D721Med (cell line): ENCODE measurements around the gene LGR5.

ENCODE experiments used
- DNase-seq: peaks from one replicate; pipeline ENCODE4 v3.0.0; 2011; ENCODE audit warnings: low spot score; ENCODE audit not compliant: insufficient read length
- FAIRE-seq: peaks from 2 replicates; lab custom pipeline; 2011; peaks lifted over from hg19 to GRCh38; lab: Jason Lieb, UNC
- TF ChIP-seq, protein P1 (sequence below): IDR thresholded peaks from 2 replicates; pipeline ENCODE4 v1.5.1; 2012; ENCODE audit warnings: mild to moderate bottlenecking, control low read depth; ENCODE audit not compliant: insufficient read depth; ENCODE audit errors: missing control alignments

The LGR5 gene

DNA sequence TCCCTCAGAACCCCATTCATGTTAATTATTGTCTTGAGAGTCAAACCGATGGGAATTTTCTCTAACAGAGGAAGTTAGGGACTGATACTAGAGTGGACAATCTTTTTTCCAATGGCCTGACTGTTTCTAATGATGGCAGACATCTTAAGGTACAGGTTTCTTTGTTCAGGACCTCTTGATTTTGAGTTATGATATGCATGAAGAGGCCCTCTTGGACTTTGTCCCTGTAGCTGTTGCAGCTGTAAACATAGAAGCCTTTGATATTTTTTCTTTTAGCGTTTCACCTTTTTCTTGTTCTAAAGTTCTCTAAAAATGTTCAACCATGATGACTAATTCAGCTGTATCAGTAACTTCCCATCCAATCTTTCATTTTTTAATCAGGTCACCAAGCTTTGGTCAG, 53.0 kb downstream of the LGR5 start:
- TF ChIP-seq, protein P1, sequence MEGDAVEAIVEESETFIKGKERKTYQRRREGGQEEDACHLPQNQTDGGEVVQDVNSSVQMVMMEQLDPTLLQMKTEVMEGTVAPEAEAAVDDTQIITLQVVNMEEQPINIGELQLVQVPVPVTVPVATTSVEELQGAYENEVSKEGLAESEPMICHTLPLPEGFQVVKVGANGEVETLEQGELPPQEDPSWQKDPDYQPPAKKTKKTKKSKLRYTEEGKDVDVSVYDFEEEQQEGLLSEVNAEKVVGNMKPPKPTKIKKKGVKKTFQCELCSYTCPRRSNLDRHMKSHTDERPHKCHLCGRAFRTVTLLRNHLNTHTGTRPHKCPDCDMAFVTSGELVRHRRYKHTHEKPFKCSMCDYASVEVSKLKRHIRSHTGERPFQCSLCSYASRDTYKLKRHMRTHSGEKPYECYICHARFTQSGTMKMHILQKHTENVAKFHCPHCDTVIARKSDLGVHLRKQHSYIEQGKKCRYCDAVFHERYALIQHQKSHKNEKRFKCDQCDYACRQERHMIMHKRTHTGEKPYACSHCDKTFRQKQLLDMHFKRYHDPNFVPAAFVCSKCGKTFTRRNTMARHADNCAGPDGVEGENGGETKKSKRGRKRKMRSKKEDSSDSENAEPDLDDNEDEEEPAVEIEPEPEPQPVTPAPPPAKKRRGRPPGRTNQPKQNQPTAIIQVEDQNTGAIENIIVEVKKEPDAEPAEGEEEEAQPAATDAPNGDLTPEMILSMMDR = no peak
- FAIRE-seq (no peak), DNase-seq (no peak)

DNA sequence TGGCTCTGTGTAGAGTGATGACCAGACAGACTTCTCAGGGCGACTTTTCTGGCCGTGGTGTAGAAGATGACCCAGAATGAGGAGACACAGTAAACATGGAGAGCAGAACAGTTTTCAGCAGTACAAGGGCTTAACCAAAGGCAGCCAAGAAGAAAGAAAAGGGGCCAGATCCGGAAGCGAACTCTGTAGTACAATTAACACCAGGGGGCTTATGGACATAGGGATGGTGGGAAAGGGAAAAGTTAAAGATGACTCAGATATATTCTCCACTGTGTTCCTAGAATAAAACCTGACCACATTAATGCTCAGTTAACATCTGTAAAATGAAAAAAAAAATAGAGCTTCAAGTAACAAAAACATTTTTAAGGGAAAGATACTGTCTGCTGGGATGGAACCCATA, 60.2 kb downstream of the LGR5 start:
- FAIRE-seq (no peak), DNase-seq (no peak)
- TF ChIP-seq, protein P1 = no peak

DNA sequence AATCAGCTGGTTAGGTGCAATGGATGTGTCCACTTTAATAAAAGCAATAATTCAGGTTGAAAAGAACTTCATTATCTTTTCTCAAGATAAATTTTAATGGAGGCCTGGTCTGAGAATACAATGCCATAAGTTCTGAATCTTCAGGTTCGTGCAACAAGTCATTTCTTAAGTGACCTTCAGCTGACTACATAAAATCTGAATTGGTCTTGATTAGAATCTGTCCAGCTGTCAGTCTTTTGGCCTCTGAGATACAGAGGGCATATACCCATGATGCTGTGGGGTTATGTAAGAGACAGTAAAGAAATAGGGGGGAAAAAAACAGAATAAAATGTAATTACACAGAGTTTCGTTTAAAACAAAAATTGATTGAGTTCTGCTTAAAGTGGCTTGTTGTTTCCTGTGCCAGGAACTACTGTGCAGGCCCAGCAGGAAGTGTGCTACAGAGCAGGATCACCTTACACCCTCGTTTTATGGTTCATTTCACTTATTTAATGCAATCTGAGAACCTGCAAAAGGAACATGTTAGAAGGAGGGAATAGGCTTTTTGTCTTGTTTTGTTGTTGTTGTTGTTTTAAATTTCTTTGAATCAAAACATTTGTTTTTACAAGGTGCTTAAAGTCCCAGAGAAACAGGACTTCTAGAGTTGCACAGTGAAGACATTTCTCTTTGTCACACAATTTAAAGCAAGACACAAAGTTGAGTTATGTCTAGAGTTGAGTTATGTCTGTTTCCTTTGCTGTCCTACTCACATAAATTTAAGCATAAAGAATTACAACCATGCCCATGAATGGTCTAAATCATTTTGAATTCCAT, 64.2 kb downstream of the LGR5 start:
- TF ChIP-seq, protein P1 = no peak
- FAIRE-seq (no peak), DNase-seq (no peak)

DNA sequence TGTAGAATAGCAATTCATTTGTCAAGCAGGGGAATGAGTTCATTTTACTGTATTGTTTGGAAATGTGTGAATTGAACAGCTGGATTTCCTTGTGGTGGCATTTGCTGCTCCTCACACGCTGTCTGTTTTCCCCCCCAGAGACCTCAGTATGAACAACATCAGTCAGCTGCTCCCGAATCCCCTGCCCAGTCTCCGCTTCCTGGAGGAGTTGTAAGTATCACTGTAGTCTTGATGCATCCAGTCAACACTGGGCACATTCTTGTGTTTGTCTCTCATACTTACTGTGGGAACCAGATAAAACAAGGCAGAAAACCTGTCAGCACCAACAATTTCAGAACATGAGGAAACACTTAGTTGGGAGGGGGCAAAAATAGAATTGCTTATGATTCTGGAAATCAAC, 64.9 kb downstream of the LGR5 start:
- TF ChIP-seq, protein P1 = no peak
- FAIRE-seq (no peak), DNase-seq (no peak)

DNA sequence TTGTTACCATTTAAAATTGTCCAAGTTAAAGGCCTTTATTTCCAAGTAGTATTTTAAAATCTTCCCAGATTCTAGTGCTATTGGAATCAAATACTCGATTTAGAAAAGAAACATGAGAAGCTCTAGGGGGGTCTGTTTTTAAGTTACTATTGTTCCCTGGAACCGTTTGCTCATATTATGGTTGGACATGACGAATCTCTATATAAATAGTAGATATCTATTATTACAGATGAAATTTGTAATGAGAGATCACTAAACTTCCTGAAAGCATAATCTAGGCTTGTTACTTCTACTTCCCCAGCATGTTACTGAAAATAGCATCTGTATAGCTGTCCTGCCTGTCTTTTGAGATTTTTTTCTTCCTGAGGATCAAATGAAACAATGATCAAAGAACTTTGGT, 70.1 kb downstream of the LGR5 start:
- DNase-seq = no peak
- TF ChIP-seq, protein P1 = no peak
- no peak for FAIRE-seq

DNA sequence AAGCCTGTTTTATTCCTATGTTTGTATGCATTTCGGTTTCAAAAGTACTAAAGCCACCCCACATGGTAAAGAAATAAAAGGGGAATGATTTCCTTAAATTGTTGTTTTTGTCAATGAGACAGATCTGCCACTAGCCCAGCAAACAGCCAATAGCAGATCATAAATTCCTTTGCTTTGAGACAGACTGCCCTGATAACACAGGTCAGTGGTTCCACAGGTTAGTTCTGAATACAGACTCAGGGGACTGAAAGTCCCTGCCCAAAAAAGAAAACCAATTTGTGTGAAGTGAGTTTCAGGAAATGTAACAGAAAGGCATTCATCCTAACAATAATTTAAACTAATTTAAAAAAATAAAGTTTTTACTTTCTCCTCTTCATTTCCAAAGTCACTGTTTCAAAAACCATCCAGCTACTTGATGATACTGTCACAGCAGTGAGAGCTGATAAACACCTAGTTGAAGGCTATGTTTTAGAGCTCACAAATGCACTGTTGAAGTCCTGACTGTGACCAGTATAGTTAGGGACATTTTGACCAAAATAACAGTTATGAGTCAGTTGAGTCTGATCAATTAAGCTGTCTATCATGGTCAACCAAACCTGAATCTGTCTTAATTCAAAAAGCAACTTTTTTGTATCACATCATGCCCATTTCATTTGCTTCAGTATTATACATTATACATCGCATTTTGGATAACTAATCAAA, 77.7 kb downstream of the LGR5 start:
- FAIRE-seq (no peak), DNase-seq (no peak)
- TF ChIP-seq, protein P1 = no peak

DNA sequence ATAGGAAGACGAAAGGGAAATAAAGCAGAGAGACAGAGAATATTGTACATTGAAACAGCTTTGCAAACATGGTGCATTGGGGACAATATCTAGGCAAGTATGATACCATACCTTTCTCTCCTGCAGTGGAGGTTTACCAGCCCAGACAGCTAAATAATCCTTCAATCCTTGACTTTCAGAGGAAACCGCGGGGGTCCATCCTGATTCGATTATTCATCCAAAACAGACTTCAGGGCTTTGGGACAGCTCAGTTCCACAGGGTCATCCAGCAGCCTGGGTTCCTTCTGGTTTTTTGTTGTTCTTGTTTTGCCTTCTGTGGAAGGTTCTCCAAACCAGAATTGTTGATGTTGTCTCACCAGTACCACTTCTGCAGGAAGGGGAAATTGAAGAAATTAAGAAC, 81.5 kb downstream of the LGR5 start:
- DNase-seq (no peak), FAIRE-seq (no peak)
- TF ChIP-seq, protein P1 = no peak
